COLO829 (cell line): ENCODE data around the gene SEC22A.

Source experiments
- DNase-seq: peaks from one replicate; pipeline ENCODE4 v3.0.0; 2012; ENCODE audit warnings: low spot score

SEC22A gene

DNA sequence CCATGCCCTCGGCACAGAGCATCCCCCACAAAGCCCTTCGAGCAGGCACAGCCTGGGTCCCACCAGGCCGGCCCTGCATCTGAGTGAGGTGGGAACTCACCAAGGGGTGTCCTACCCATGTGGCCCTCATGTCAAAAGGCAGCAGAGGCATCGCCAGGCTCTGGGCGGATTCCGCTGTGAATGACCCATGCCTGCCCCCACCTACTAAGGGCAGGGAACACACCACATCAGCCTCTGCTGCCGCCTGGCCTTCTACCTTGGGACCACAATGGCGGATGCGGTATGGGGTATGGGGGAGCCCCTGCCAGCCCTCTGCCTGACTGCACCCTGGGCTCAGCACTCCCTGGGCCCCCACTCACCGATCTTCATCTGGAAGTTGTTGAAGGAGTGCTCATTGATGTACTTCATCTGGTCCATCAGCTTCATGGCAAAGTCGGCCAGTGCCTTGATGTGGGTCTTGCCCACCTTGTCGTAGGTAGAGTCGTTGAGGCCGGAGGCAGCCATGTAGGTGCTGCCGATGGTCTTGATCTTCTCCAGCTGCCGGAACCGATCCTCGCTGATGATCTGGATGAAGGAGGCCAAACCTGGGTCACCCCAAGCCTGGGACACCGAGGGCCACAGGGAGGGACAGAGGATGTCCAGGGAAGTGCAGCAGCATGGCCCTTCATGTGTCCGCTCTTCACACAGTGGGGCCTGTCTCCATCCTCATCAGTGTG, 87.8 kb downstream of the SEC22A start:
- no peak for DNase-seq

DNA sequence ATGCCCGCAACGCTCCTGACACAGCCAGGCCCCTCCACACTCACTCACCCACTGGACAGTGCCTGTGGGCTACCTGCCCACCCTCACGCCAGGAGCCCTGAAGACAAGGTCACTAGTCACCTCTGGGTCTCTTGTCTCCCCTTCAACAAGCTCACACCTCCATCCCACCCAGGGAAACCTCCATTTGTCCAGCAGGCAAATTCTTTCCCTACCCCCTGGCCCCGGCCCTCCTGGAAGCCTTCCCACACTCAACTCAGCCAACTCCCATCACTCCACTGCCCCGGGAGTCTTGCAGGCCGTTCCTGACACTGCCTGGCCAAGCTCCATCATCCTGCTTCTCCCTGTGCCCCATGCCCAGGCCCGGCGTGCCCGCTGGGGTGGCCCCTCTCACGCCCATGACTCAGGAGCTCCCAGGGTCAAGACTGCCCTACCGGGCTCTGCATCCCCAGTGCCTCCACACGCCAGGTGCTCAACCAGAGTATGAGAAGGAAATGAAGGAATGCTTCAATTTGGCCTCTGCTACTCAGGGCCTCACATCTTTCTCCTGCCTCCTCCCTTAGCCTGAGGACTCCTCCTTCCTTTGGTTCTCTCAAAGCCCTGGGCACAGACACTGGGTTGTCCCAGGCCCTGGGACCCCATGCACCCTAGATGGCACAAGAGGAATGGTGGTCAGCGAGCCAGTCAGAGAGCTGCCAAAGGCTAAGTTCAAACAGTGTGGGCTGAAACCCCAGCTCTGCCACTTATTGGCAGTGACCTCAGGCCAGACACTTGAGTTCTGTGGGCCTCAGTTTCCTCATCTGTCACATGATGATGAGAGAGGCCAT, 88.6 kb downstream of the SEC22A start:
- no peak for DNase-seq

DNA sequence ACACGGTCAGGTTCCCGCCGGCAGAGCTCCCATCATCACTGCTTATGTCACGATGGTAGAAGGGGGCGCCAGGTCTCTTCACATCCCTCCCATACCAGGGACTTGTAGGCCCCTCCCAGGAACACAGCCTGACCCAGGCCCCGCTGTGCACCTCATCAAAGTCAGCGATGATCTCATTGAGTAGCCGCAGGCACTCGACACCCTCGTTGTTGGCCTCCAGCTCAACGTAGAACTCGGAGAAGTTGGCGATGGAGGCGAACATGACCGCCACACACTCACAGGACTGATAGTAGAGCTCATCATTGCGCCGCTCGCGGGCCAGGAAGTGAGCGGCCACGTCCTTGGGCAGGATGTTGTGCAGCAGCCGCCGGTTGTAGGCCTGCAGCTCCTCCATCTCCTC, 89.2 kb downstream of the SEC22A start:
- no peak for DNase-seq

DNA sequence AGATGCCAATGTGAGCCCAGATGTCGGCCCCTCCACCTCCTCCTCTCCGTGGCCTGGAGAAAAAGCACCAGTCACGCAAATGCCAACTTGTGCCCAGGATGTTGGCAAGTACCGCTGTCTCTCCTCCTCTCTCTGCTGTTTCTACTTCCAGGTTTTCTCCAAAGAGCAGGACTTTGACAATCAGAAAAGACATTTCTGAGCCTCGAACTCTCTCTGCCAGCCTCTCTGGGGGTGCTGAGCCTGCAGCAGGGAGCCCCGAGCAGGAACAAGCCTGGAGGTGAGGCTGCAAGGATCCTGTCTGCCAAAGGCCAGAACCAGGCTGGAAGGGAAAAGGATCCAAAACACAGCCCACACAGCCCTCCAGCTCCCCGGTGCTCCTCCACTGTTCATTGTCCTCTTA, 89.7 kb downstream of the SEC22A start:
- no peak for DNase-seq

DNA sequence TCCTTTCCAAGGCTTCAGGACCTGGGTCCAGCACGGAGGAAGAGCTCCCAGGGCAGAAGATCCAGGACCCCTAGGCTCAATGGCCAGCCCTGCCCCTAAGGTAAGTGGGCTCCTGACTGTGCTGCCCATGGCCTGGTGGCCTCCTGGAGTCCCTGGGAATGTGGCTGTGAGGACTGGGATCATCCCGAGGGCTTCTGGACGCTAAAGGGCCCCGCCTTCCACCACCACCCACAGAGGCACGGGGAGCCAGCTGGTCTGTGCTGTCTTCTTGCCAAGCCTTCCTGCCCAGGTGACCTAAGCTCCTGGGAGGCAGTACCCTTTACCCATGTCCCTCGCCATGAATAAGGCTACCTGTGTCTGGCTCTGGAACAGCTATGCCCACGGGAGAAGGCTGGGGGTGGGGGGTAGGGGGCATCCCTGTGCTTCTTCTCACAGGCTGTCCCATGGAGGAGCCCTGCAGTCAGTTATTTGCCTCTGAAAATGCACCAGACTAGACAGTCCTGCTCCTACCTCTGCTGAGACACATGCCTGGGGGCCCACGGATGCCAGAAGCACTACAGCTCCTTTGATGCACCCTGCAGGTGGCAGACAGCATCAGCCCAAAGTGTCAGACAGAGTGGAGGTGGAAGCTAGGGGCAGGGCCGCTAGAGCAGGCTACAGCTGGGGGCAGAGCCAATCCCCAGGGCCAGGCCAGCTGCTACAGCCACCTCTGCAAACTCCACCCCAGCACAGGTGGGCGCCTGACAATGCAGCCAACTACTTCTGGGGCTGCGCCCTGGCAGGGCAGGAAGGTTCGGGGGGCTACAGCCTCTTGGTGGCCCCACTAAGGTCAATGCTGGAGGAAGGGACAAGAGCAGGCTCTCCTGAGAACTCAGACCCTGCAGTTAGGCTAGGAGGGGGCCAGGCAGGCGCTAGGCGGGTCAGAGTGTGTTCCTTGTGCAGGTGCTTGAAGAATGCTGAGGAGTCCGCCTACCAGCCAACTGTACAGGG, 90.9 kb downstream of the SEC22A start:
- no peak for DNase-seq

DNA sequence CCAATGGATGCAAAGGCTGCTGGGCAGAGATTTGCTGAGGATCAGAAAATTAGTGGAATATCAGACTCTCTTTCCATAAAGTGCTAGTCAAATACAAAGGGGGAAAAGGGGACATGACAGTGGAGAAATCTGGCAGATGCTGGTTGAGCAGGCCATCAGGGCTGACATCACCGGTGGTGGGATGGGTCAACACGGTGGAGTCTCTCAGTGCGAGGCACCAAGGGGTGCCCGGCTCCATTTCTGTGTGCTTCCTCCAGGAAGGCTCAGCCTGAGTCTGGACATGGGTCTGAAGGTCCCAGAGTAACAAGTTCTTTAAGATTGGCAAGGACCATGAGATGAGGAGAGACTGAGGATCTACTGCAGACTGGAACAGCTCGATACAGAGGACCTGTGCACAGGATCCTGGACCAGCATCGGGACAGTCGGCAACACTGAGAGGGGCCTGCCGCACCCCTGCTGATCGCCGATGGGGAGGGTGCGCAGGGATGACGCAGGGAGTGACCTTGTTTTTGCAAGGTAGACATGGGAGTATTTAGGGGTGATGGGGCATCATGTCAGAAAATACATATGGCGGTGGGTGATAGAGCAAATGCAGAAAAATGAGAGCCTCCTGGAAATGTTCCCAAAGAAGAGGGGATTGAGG, 92.7 kb downstream of the SEC22A start:
- no peak for DNase-seq

DNA sequence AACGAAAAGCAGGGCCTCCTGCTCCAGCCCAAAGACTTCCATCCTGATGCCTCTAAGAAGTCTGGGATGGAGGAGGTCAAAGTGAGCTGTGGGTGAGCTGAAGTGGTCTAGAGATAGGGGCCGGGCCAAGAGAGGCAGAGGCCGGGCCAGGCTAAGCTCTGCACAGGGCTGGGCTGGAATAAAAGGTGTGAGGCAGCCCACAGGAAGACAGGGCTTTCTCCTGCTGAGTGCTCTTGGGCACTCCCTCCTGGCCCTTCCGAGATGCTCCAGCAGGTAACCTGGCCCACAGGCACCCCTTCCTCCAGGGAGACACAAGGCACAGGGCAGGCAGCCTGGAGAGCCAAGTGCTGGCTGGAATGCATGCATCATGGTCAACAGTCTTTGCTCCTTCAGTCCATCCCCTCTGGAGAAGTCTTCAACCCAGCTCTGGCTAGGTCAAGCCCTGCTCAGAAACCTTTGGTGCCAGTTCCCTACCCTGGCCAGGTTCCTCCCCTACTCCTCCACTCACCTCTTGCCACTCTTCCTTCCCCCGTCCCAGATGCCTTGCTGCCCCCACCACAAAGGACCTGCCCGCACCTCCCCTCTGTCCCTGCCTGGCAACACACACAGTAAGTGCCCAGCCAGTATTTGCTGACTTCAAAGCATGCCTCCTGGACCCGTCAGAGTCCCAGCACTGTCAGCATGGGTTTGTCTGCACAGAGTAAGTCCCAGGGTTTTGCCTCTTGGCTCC, 93.6 kb downstream of the SEC22A start:
- DNase-seq = no peak

DNA sequence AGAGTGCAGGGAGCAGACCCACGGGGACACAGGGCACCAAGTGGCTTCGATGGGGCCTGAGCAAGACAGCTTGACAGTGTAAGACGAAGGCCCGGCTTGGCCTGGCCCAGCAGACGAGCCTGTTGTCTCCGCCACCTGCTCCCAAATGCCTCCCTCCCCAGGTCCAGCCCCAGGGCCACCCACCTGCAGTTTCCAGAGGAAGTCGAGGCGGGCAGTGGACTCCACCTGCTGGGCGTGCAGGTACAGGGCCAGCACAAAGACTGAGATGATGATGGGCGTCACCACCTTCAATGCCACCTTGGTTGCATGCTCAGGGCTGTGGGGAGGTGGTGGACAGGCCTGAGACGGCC, 94.1 kb downstream of the SEC22A start:
- DNase-seq = no peak

DNA sequence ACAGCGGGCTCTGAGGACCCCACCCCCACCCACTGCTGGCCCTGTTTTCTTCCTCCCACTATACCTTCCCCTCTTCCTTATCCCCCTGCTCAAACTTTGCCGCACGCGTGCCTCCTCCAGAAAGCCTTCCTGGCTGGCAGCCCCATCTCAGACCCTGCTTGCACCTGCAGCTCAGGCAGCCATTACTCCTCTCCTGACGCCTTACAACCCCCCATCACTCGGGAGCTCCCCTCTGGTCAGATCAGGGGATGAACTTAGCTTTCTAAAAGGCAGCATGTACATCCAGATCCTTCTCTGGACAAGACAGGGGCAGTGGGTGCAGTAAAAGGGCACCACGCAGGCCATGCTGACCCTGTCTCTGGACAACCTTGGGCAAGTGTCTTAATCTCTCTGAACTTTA, 94.5 kb downstream of the SEC22A start:
- DNase-seq = no peak

DNA sequence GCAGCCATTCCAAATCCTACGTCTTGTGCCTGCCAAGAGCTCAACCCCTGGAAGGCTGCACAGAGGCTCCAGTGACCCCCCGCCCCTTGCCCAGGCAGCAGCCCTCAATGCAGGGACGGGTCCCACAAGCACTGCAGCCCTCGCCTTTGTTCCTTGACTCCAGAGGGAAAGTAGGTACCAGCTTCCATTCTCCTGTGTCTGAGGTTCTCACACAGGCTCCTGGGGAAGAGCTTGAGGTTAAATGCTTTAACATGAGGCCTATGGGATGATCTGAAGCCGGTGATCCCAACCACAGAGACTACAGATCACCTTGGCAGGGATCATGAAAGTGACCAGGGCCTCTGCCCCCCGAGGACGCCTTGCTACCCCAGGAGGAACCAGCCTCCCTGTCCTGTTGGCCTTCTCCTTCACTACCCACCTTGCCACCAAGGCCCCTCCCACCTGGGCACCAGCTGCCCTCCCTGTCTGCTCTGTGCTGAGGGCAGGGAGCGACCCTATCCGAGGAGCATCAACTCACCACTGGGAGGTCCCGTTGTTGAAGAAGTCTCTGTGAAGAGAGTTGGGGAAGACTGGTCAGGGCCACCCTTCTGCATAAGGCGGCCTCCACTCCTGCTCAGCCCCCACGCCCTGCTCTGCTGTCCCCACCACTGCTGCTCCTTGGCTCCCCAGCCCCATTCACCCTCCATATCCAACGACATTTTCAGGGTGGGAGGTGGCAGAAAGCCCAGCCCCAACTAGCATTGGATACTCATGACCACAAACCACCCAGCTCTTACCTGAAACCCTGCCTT, 95.3 kb downstream of the SEC22A start:
- DNase-seq = no peak

DNA sequence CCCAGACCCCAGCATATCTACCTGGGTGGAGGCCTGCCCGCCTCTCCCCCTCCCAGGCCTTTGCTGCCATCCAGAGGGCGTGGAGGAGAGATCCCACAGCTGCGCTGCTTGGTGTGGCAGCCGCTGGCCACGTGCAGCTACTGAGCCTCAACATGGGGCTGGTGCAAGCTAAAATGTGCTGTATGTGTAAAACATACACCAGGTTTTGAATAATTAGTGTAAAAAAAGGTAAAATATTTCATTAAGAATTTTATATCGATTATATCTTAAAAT, 95.8 kb downstream of the SEC22A start:
- no peak for DNase-seq

DNA sequence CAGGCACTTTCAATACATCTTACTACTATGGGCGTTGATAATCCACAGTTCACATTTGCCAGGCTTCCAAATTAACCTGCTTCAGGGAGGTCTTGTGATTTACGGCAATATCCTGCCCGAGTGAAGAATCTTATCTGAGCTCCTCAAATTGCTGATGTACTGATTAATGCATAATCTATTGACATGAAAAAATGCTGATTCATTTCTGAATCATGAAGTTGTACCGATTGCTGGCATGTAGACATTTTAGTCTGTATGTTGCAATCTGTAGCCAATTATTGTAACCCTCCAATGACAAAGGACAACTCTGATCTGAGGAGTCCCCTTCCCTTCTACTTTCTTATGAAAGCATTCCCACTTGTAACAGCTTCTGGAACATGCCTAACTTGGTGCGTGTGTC, 97.2 kb downstream of the SEC22A start:
- DNase-seq = no peak

DNA sequence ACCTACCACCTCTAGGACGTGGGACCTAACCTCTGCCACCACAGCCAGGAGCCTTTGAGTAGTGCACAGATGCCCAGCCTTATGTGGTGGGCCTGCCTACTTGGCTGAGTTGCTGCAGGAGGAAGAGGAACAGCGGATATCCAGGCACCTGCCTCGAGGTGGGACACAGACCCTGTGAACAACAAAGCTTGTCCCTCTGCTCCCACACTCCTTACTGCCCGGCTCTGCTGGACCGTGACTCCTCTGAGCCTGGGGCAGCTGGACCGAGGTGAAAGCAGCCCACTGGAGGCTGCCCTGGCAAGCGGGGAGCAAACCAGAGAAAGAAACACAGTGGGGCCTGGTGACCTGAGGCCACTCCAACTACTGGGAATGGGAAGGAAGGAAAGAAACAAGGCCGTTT, 97.8 kb downstream of the SEC22A start:
- no peak for DNase-seq

DNA sequence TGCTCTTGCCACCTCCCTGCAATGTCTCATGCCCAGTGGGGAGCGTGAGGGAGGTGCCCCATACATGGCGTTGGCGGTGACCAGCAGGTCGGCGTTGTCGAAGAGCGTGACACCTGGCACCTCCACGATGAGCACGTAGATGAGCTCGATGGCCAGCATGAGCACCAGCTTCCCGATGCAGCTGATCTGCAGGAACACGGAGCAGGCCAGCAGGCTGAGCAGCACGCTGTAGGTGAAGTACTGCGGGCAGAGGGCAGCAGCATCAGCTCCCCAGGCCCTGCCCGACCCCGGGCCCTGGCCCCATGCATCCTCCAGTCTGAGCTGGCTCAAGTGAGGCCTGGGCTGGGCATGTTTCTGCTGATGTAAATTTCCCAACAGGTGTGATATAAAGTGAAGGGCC, 98.3 kb downstream of the SEC22A start:
- no peak for DNase-seq

DNA sequence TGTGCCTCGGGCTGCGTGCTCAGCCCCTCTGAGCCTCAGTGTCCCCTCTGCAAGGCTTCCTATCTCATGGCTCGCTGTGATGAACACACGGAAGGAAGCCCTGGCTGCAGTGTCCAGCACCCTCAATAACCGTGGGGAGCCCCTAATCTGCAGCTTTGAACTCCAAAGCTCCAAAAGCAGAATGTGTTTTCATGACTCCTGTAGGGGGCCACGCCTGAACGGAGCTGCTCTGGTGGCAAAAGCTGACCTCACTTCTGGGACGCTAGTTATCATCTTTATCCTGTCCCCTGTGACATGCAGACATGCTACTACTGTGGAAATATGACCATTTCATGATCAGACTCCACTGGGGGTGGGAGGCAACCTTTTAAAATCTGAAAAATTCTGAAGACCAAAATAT, 98.8 kb downstream of the SEC22A start:
- DNase-seq = no peak

DNA sequence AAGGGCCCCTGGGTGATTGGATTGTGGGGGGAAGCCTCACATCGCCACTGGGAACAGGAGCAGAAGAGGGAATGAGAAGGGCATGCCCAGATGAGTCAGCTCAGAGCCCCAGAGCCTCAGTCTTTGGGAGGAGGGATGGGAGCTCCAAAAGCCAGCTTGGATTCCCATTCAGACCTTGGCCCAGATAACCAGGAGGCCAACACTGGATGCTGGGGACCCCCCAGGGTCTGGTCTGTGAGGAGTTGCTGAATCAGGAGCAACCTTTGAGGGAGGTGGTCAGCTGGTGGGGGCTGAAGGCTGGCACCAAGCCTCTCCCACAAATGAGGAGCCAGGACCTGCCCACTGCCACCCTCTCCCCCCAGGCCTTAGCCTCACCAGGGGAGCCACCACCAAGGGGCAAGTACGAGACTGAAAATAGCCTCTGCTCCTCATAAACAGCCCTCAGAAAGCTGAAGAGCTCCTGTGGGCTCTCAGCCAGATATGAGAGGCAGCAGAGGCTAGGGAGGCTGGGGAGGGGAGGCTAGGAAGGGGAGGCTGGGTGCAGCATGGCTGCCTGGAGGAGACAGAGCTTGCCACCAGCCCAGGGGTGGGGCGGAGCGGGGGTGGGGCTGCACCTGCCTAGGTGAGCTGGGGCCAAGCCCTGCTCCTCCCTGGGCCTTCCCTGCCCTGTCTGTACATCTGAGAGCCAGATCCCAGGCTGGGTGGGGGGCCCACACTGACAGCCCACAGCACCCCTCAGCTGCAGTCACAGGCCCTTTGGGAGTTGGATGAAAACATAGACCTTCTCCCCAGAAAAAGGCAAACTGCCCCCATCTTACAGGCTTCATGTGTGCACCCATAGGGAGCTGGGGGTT, 99.8 kb downstream of the SEC22A start:
- DNase-seq = no peak

DNA sequence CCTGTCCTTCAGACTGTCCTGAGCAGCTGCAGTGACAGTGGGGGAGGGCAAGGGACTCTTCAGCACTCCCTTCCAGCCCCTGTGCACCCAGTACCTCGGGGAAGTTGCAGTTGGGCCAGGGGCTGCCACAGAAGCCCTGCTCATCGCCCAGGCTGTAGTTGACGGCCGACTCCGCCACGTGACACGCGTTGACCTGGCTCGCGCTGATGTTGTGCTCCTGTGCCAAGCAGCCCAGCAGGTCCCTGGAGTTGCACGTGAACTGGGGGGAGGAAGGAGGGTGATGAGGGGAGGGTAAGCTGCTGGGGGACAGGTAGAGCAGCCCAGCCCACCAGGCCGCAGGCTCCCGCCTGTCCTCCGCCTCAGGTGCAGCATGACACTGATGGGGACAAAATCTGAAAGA, 101.2 kb downstream of the SEC22A start:
- DNase-seq = no peak

DNA sequence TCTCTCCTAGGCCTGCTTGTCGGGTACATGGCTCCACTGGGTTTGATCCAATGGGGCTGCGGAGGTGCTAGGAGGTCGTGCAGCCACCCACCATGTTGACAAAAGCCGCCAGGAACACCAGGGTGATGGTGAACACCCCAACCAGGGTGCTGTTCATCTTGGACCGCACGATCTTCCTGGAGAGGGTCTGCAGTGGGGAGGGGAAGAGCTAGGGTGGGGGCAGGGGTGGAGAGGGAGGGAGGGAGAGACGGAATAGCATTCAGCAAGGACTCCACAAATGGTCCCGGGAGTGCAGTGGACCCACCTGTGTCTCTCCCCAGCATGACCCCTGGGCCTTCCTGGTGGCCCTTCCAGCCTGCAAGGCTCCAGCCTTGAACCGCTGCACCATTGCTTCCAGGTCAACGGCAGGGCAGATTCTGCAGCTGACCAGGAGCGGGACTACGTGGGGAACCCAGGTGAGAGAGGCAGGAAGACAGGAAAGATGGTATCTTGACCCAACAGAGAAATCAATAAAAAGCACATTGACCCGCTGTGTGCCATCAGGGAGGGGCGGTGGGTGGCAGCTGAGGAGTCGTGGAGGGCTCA, 102.3 kb downstream of the SEC22A start:
- DNase-seq = no peak

DNA sequence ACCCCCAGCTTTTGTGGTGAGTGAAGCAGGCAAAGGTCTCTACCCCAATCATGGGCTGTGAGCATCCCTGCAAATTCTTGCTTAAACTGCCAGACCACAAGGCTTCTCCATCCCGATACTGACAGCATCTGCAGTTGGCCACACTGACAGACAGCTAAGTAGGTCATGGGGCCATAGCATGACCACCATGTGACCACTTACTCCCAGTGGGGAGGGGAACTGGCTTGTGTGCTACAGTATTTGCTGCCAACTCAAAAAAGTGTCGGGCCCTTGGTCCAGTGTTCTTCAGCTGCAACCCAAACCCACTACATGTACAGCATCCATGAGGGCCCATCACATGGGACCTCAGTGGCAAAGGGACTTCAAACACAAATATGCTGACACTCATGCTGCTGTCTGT, 103.4 kb downstream of the SEC22A start:
- DNase-seq = no peak

DNA sequence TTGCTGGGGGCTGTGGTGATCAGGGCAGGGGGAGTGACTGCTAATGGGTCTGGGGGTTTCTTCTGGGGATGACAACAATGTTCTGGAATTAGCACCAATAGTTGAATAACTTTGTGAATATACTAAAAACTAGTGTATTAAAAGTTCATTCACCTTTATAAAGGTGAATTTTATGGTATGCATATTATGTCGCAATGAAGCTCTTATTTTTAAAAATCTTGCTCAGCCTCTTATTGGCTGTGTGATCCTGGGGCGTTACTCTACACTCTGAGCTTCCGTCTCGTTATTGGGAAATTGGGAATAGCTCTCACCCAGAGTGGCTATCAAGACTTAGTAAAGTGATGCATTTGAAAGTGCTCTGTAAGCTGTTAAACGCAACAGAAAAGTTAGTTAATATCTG, 105.3 kb downstream of the SEC22A start:
- no peak for DNase-seq
